ENCODE results near the gene BET1L.
A peak's percentile ranks its signal among the peaks of the same experiment; 100 is the strongest.

The BET1L gene, protein sequence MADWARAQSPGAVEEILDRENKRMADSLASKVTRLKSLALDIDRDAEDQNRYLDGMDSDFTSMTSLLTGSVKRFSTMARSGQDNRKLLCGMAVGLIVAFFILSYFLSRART

DNA sequence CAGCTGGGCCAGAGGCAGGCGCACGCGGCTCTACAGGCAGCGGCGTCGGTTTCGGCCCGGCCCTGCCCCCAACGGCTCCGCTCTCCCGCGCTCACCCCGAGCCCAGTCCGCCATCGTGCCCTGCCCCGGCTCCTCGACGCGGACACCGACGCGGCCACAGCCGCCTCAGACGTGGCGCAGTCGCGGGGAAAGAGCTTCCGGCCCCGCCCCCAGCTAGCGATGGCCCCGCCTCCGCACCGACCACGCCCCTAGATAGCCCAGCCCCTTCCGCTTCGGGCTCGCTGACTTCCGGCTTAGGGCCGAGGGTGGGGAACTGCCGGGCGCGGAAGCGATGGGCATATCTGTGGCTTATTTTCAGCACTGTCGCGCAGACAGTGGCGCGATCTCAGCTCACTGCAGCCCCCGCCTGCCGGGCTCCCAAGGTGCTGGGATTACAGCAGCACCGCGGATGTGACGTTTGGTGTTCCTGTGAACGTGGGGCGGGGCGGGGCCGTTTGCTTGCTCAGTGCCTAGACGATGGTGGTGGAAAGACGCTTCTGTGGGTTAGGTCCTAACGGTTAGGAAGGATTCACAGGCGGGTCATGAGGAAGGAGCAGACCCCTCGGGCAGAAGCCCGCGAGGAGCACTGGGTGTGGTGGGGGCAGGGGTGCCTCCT is at the start of gene BET1L, which contains the start of gene RIC8A:
Gene BET1L, minus strand, starts transcription at position 192 of the 655 bp plus-strand sequence. Its CDS starts 78 bp downstream, at position 114.
Gene RIC8A, plus strand, starts transcription at position 501 of the 655 bp plus-strand sequence. CDS start 1,147 bp downstream, outside the sequence.
- ChIA-PET POLR2A (ENCODE audit: low non-redundant PET) (interaction anchor here (0.6 to 1.2 kb wide), 5 partner anchors 9 to 406 kb away, joined by 3 to 4 read pairs (median 3); partner anchors contain the start of gene PSMD13), CTCF (no interaction called here)
- H3K27ac ChIP-seq: peak within 1 kb of the TSS; percentile 99
- TF ChIP-seq CTCF (conservative IDR thresholded peaks at IDR 0.05; ENCODE audit: low read depth): no peak
- peak; percentile 93 for DNase-seq (ENCODE audit: low spot score)

- no peak for DNase-seq (ENCODE audit: low spot score)
- CTCF ChIA-PET: no interaction called here
- no peak overlapping the region for H3K27ac ChIP-seq
- no peak for TF ChIP-seq CTCF (conservative IDR thresholded peaks at IDR 0.05; ENCODE audit: low read depth)
- POLR2A ChIA-PET (ENCODE audit: low non-redundant PET): no interaction called here
Measured at GRCh38 chr11:255816-256215, 48.6 kb upstream of the BET1L start.

- DNase-seq (ENCODE audit: low spot score): no peak
- no peak for TF ChIP-seq CTCF (conservative IDR thresholded peaks at IDR 0.05; ENCODE audit: low read depth)
- no peak overlapping the region for H3K27ac ChIP-seq
- POLR2A ChIA-PET (ENCODE audit: low non-redundant PET): no interaction called here
- CTCF ChIA-PET: no interaction called here
Measured at GRCh38 chr11:255176-255575, 48.0 kb upstream of the BET1L start.

DNA sequence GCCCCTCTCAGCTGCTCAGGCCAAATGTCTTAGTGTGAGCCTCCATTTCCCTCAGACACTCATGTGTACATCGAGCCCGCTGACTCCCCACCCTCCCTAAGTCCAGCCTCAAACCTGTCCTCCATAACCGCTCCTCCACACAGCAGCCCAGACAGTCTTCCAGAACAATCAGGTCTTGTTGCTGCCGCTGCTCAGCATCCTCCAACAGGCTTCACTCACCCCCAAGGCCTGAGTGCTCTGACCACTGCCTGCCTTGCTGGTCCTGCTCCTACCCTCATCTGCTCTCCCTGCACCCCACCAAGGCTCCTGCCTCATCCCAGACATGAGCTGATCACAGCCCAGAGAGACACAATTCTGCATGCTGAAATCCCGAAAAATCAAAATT is 46.7 kb upstream of the BET1L start:
- POLR2A ChIA-PET (ENCODE audit: low non-redundant PET): no interaction called here
- H3K27ac ChIP-seq: no peak overlapping the region; the same call in 1 of the 2 replicates
- no peak for DNase-seq (ENCODE audit: low spot score)
- TF ChIP-seq CTCF (conservative IDR thresholded peaks at IDR 0.05; ENCODE audit: low read depth): no peak
- CTCF ChIA-PET: no interaction called here

DNA sequence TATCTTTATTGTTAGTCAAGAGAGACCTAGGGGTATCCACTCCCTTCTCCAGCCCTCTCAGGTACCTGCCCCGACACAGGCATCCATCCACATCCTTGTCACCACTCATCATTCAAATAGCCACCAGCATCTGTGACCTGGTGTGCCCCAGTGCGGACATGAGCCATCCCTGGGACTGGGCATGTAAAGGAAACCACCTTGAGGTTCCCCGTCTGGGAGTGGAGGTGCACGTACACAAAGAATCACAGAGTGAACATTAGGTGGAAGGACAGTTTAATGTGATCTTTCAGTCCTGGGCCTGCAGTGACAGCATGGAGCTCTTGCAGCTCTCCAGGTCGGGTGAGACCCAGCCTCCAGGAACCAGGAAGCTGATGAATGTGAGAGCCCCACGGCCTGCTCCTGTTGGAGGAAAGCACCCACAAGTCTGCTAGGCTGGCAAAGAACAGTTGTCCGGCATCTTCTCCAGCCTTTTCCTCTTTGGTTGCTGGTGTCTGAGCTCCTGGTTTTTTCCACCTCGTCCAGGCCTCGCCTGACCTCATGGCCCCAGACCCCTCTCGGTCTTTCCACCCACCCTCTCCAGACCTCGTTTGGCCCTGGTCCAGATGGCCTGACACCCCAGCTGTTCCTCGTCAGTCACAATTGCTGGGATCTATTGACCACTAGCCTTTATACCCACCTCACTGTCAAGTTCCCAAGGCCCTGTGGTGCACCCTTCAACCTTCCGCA is 46.1 kb upstream of the BET1L start:
- ChIA-PET POLR2A (ENCODE audit: low non-redundant PET) (no interaction called here), CTCF (interaction anchor here (0.7 kb wide), 1 partner anchor 51 kb away, joined by 4 read pairs; no protein-coding TSS in a partner anchor)
- H3K27ac ChIP-seq: peak overlapping the region; percentile 14; the same call in 1 of the 2 replicates
- TF ChIP-seq CTCF (conservative IDR thresholded peaks at IDR 0.05; ENCODE audit: low read depth): no peak
- no peak for DNase-seq (ENCODE audit: low spot score)

DNA sequence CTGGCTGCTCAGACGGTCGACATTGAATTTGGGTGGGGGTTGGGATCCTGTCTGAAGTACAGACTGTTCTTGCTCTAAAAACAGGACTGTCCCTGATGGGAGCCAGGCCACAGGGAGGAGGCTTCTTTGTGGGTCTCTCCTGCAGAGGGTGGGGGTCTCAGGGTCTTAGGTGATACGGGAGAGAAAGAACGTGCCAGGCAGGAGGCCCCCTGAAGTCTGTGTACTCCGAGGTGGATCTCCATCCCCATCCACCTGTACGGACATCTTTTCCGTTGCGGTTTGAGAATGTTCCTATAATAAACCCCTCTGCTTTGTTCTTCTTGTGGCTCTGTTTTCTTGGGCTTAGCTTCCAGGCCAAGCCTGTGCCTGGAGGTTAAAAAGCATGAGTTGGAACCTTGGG is 45.5 kb upstream of the BET1L start:
- ChIA-PET CTCF (no interaction called here), POLR2A (ENCODE audit: low non-redundant PET) (interaction anchor here (0.8 kb wide), 1 partner anchor 36 kb away, joined by 3 read pairs; no protein-coding TSS in a partner anchor)
- no peak for DNase-seq (ENCODE audit: low spot score)
- TF ChIP-seq CTCF (conservative IDR thresholded peaks at IDR 0.05; ENCODE audit: low read depth): no peak
- H3K27ac ChIP-seq: no peak overlapping the region

Data from RWPE1 (cell line).